Neural cell (in vitro differentiated cells): ENCODE data around the gene TFG.

Experiments
- CTCF ChIP-seq: fragments of 450-650 bp; IDR thresholded peaks from 2 replicates; pipeline ENCODE4 v1.5.1; 2014; ENCODE audit warnings: antibody characterized with exemption, mild to moderate bottlenecking, moderate library complexity; ENCODE audit not compliant: poor library complexity, severe bottlenecking
- EP300 ChIP-seq: fragments of 450-650 bp; conservative IDR thresholded peaks from 2 replicates; pipeline ENCODE4 v1.6.1; 2014; ENCODE audit warnings: antibody characterized with exemption, mild to moderate bottlenecking, moderate library complexity; ENCODE audit not compliant: poor library complexity, severe bottlenecking
- EZH2 ChIP-seq: fragments of 200-600, 300-800 bp; shearing (Covaris generic), sonication (generic); IDR thresholded peaks from 2 replicates; pipeline ENCODE4 v1.6.1; 2014; ENCODE audit warnings: antibody characterized with exemption, low read length, borderline replicate concordance, mild to moderate bottlenecking; ENCODE audit not compliant: insufficient read depth, poor library complexity, severe bottlenecking
- REST ChIP-seq: IDR thresholded peaks from 2 replicates; pipeline ENCODE4 v1.6.1; 2012; ENCODE audit warnings: borderline replicate concordance
- SMC3 ChIP-seq: fragments of 450-650 bp; conservative IDR thresholded peaks from 2 replicates; pipeline ENCODE4 v1.6.1; 2014; ENCODE audit warnings: antibody characterized with exemption, mild to moderate bottlenecking, moderate library complexity; ENCODE audit not compliant: poor library complexity
- TAF1 ChIP-seq: IDR thresholded peaks from 2 replicates; pipeline ENCODE4 v1.6.1; 2012; ENCODE audit warnings: low read depth

- TF ChIP-seq EZH2 (no peak), CTCF (no peak), REST (no peak), EP300 (no peak), TAF1 (no peak), SMC3 (no peak)
Observed at GRCh38 chr3:100756441-100756840, 47.1 kb downstream of the TFG start.
